GM18498 (cell line): ENCODE measurements around the gene CGREF1.
"Not testable (repeated sequence)": the region's sequence is repeated elsewhere in the genome, so short reads cannot be mapped to it uniquely, and the experiment has no call there.

Source experiments
- ATAC-seq: cut with Tn5 transposase; IDR thresholded peaks from one replicate; pipeline ENCODE4 v1.9.1; 2021; ENCODE audit warnings: mild to moderate bottlenecking, moderate library complexity; ENCODE audit not compliant: unreplicated experiment

The CGREF1 gene

DNA sequence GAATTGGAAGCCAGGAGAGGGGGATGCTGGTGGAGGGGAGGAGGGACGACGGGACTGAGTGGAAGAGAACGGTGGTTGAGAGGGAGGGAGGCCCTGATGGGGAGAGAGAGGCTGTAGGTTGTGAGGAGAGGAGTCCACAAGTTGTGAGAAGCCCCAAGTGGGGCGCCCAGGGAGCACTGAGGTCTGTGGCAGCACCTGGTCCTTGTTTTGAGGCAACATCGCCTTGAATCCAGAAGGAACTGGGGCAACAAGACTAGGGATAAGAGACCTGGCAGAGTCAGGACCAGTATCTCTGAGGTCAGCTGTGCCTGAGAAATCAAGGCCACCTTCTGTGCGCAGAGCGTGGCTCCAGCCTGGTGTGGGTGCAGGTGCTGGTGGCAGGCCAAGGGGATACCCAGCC is 19.2 kb upstream of the CGREF1 start:
- ATAC-seq = no peak

DNA sequence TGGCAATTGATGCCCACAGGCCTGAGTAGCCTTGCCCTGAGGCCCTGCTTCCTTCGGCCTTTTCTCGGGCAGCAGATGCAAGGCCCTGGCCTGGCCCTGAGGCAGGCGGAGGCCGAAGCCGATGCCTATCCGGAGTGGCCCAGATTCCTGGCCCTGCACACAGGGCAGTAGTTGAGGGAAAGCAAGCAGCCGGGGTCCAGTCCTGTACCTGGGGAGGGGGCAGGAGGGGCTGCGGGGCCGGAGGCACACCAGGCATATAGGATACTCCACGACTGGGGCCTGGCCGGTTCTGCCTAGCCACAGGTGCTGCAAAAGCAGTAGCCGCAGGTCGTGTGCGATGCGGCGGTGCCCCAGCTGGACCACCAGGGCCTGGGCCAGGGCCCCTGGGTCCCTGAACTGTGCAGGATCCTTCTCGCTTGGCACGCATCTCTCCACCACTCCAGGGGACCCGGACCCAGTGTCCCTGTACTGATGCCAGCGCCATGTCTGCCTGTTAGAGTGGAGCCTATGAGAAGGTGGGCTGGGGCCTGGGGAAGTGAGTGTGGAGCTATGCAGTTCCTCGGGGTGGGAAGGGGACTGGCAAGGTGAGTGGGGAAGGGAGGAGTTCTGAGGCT is 18.5 kb upstream of the CGREF1 start:
- ATAC-seq = no peak

GRCh38 chr2:27136751-27137150 is 17.8 kb upstream of the CGREF1 start:
- ATAC-seq = no peak

DNA sequence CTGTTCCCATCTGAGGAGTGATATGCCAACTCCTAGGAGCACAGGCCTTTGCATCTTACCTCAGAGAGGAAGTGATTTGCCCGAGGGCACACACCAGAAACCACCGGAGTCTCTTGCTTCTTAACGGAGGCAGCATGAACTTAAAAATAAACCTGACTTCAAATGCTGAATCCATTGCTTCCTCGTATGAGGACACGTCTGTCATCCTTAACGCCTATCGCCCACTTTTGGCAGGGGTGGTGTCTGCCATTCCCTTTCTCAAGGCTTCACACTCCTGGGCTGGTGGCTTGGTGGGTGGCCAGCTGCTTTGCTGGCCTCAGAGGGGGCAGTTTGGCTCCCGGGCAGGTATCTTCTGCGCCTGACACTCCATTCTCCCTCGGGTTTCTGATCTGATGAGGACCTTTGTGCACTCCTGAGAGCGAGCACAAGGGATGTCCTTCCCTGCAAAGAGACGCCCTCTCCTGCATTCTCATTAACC is 16.6 kb upstream of the CGREF1 start:
- ATAC-seq = no peak

- ATAC-seq = no peak
Observed at GRCh38 chr2:27134781-27135477, 16.0 kb upstream of the CGREF1 start.

DNA sequence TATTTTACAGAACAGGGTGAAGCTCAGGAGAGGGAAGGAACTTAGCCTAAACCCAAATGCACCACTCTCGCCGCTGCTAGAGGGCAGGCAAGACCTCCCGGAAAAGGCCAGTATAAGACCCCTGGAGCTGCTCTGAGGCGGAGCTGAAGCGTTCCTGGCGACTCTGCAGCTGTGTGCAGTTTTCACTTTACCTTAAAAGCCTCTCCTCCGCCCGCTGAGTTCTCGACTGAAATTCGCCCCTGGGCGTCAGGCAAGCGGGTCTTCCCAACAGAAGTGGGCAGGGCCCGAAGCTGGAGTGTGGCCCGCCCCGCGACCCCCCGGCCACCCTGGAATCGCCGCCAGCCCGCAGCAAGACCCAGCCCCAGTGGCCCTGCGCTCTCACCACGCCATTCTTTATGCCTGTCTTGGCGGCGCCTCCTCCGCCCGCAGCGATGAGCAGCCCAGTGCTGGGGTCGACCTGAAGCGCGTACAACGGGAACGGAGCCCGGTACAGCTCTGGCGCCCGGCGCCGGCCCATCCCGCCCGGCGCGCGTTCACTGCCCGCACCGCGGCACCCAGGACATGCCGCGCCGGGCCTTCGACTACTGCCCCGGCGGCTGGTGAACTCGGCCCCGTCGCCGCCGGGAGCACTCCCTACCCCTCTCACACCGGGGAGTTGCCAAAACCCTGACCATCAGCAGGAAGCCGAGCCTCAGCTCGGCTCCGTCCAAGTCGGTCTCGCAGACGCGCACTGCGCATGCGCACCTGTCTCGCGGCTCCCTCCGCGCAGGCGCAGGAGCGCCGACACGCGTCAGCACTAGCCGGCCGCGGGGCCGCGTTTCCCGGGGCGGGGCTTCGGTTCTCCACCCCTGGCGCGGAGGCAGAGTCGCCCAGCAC is 15.2 kb upstream of the CGREF1 start, which contains the start of gene PREB:
TSS of gene PREB (minus strand) at position 732 of the 876 bp plus-strand sequence. CDS start at position 517, 215 bp downstream.
- peak; percentile 87 for ATAC-seq

DNA sequence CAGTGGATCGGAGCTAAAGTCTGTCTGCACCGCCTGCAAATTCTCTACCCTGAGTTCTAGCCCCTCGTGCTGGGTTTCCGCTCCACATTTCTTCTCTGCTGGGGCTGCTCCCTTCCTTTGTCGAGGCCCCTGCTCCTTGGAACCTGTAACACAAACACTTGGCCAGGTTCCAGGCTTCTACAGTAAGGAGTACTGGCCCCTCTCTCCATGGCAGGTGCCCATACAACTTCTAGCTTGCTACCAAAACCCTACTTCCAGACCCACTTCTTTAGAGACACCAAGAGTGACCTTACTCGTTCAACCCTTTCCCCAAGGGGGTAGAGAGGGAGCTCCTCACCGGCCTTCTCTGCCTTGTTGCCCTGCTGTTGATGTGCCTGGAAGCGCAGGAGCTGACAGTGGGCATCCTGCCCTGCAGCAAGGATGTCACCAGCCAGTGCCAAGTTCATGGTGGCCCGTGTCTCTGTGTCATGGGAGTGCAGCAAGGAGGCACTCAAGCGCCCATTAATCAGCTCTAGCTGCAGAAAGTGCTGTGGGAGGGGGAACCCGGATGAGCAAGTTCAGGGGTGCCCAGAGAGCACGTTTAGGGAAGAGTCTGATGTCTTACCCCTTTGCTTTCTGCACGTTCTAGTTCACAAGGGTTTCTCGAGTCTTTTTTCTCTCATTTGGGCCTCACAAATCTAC is 14.4 kb upstream of the CGREF1 start:
- no peak for ATAC-seq

GRCh38 chr2:27131429-27131828 is 12.5 kb upstream of the CGREF1 start:
- ATAC-seq = no peak

DNA sequence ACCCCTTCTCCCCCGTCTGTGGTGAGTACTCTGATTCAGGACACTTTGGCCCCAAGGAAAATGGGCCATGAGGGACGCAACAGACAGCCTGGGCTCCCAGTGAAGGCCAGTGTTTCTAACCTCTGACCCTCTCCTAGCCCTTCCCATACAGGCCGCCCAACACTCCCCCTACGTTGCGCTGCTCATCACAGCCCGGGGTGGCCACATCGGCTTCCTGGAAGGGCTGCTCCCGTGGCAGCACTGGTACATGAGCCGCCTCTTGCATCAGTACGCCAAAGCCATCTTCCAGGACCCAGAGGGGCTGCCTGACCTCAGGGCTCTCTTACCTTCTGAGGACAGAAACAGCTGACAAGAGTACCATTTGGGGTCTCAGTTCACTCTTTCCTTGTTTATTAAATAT is 11.5 kb upstream of the CGREF1 start:
- no peak for ATAC-seq

- ATAC-seq = no peak
Observed at GRCh38 chr2:27128668-27129571, 10.0 kb upstream of the CGREF1 start.

- no peak for ATAC-seq
Observed at GRCh38 chr2:27127883-27128667, 9.1 kb upstream of the CGREF1 start.

- no peak for ATAC-seq
Observed at GRCh38 chr2:27126252-27126710, 7.4 kb upstream of the CGREF1 start.

DNA sequence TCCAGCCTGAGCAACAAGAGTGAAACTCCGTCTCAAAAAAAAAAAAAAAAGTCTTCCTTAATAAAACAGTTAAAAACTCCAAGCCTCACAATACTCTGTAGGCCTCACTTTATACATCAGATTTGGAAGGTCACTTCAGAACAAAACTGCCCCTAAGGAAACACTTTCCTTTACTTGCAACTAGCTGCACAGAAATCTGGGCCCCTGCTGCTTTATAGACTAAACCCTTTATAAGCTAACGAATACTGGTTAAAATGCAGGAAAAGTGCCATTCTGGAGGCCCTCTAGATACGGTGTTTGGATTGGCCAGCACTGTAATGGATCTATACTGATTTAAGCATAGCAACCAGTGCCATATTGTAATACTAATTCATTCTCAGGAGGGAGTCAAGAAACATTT is 6.2 kb upstream of the CGREF1 start:
- no peak for ATAC-seq

GRCh38 chr2:27123302-27124150 is 4.6 kb upstream of the CGREF1 start, which contains the start of gene ABHD1:
Gene ABHD1 (plus strand): TSS chr2:27123815. CDS start chr2:27123949, 134 bp downstream.
- no peak for ATAC-seq

DNA sequence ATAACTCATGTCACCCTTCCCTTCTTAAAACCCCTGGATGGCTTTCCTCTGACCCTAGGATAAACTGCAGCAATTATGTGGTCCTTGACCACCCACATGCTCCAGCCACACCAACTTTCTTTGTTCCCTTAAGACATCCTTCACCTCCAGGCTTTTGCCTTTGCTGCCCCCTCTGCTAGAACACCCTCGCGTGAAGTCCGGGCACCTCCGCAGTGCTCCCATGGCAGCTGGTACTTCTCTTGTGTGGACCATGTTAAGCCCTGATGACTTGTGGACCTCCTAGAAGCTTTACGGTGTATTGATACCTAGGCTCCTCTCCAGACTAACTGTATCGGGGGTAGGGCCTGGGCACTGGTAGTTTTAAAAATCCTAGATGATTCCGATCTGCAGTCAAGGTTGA is 3.9 kb upstream of the CGREF1 start:
- ATAC-seq = no peak

DNA sequence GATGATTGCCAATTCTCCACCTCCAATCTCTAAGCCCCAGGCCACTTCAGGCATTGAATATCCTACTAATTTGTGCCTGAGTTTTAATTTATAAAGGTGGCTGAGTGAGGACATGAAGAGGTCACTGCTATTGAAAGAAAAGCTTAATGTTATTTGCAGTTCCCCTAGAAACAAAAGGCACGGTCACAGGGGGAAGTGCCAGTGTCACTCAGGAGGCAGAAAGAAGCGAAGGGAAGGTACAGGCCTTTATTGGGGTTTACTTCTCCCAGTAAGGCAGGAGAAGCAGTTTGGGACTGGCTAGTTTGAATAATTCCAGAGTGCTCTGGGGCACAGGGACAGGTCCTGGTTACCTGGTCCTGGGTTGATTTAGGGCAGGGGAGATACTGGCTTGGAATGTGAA is 3.0 kb upstream of the CGREF1 start:
- no peak for ATAC-seq

DNA sequence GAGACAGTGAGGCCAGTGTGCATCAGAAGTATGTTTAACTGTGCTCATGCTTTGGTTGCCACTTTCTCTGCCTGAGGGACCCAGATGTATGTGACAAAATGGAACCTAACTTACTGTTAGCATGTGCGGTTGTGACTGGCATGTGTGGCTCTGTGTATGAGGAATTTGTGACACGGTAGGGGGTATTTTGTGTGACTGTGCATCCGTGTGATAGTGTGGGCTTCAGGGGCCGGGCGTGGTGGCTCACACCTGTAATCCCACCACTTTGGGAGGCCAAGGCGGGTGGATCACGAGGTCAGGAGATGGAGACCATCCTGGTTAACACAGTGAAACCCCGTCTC is 372 bp upstream of the CGREF1 start:
- not testable (repeated sequence) for ATAC-seq

- no peak for ATAC-seq
Observed at GRCh38 chr2:27117995-27118524, 868 bp downstream of the CGREF1 start.
